ENCODE measurements around the gene PEAR1.

Gene PEAR1

DNA sequence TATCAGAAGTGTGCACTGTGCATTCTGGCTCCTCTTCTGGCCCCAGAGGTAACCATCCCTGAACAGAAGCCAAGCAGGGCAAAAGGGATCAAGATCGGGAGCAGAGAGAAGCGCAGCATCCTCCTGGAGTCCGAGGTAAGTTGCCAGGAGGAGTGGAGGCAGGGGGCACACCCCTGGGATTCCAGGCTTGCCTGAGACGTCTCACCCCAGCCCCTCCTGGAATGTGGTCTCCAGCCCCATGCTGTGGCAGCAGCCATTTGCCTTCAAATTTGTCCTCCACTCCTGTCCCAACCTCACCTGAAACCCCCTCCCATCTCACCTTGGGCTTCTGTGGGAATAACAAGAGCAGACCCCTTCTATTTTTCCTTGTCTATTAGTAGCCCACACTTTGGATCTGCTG is 37.0 kb downstream of the PEAR1 start:
- Histone ChIP-seq H2AFZ (ENCODE audit: low read length, unreplicated experiment) (no peak overlapping the region), H3K4me3 (ENCODE audit: low read depth, low read length) (no peak overlapping the region), H3K27ac (ENCODE audit: low read depth, low read length) (no peak overlapping the region), H3K79me2 (ENCODE audit: control insufficient read depth, insufficient read depth, low read length, unreplicated experiment) (no peaks in the 10 kb centered on the region), H3K36me3 (ENCODE audit: insufficient read depth, low read length) (no peaks in the 10 kb centered on the region), H3K4me1 (ENCODE audit: control insufficient read depth, insufficient read depth, low read length, unreplicated experiment) (peaks cover 9% of the 10 kb centered on the region), H3K27me3 (ENCODE audit: insufficient read depth, low read length) (no peaks in the 10 kb centered on the region)

GRCh38 chr1:156931211-156931952 is 37.9 kb downstream of the PEAR1 start:
- H3K4me1 ChIP-seq (ENCODE audit: control insufficient read depth, insufficient read depth, low read length, unreplicated experiment), result no peaks in the 10 kb centered on the region
- no peaks in the 10 kb centered on the region for H3K27me3 ChIP-seq (ENCODE audit: insufficient read depth, low read length)
- H2AFZ ChIP-seq (ENCODE audit: low read length, unreplicated experiment), result no peak overlapping the region
- H3K79me2 ChIP-seq (ENCODE audit: control insufficient read depth, insufficient read depth, low read length, unreplicated experiment), result no peaks in the 10 kb centered on the region
- H3K27ac ChIP-seq (ENCODE audit: low read depth, low read length), result no peak overlapping the region
- H3K4me3 ChIP-seq (ENCODE audit: low read depth, low read length), result no peak overlapping the region
- no peaks in the 10 kb centered on the region for H3K36me3 ChIP-seq (ENCODE audit: insufficient read depth, low read length)

GRCh38 chr1:156931974-156932710 is 38.6 kb downstream of the PEAR1 start:
- Histone ChIP-seq H3K79me2 (ENCODE audit: control insufficient read depth, insufficient read depth, low read length, unreplicated experiment) (no peaks in the 10 kb centered on the region), H3K36me3 (ENCODE audit: insufficient read depth, low read length) (no peaks in the 10 kb centered on the region), H3K4me1 (ENCODE audit: control insufficient read depth, insufficient read depth, low read length, unreplicated experiment) (no peaks in the 10 kb centered on the region), H2AFZ (ENCODE audit: low read length, unreplicated experiment) (no peak overlapping the region), H3K27me3 (ENCODE audit: insufficient read depth, low read length) (no peaks in the 10 kb centered on the region), H3K4me3 (ENCODE audit: low read depth, low read length) (no peak overlapping the region), H3K27ac (ENCODE audit: low read depth, low read length) (no peak overlapping the region)

DNA sequence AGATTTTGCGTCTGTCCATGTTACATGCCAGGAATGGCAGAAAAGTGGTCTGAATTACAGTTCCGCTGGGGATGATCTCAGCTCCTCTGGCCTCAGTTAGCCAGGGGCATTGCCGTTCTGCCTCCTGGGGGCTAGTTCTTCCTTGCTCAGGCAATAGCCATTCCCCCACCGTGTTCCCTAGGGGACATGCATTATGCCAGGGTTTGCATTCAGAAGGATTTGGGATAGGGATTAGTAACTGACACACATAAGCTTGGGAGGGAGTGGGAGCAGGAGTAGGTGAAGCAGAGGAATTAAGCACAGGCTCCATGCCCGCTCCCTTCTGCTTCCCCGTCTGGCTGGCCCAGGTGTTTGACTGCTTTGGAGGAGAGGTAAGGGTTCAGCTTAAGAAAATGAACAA is 39.6 kb downstream of the PEAR1 start:
- Histone ChIP-seq H3K36me3 (ENCODE audit: insufficient read depth, low read length) (no peaks in the 10 kb centered on the region), H3K27me3 (ENCODE audit: insufficient read depth, low read length) (no peaks in the 10 kb centered on the region), H2AFZ (ENCODE audit: low read length, unreplicated experiment) (no peak overlapping the region), H3K4me3 (ENCODE audit: low read depth, low read length) (no peak overlapping the region), H3K79me2 (ENCODE audit: control insufficient read depth, insufficient read depth, low read length, unreplicated experiment) (no peaks in the 10 kb centered on the region), H3K27ac (ENCODE audit: low read depth, low read length) (no peak overlapping the region), H3K4me1 (ENCODE audit: control insufficient read depth, insufficient read depth, low read length, unreplicated experiment) (no peaks in the 10 kb centered on the region)

- Histone ChIP-seq H3K4me1 (ENCODE audit: control insufficient read depth, insufficient read depth, low read length, unreplicated experiment) (no peaks in the 10 kb centered on the region), H3K27me3 (ENCODE audit: insufficient read depth, low read length) (no peaks in the 10 kb centered on the region), H3K27ac (ENCODE audit: low read depth, low read length) (no peak overlapping the region), H3K4me3 (ENCODE audit: low read depth, low read length) (no peak overlapping the region), H3K36me3 (ENCODE audit: insufficient read depth, low read length) (no peaks in the 10 kb centered on the region; the same call in 1 of the 2 replicates), H3K79me2 (ENCODE audit: control insufficient read depth, insufficient read depth, low read length, unreplicated experiment) (no peaks in the 10 kb centered on the region), H2AFZ (ENCODE audit: low read length, unreplicated experiment) (no peak overlapping the region)
Observed at GRCh38 chr1:156935505-156936128, 42.1 kb downstream of the PEAR1 start.

GRCh38 chr1:156936191-156936590 is 42.7 kb downstream of the PEAR1 start:
- no peaks in the 10 kb centered on the region for H3K79me2 ChIP-seq (ENCODE audit: control insufficient read depth, insufficient read depth, low read length, unreplicated experiment)
- no peak overlapping the region for H3K27ac ChIP-seq (ENCODE audit: low read depth, low read length)
- H3K4me1 ChIP-seq (ENCODE audit: control insufficient read depth, insufficient read depth, low read length, unreplicated experiment), result no peaks in the 10 kb centered on the region
- H2AFZ ChIP-seq (ENCODE audit: low read length, unreplicated experiment), result no peak overlapping the region
- H3K27me3 ChIP-seq (ENCODE audit: insufficient read depth, low read length), result no peaks in the 10 kb centered on the region
- H3K36me3 ChIP-seq (ENCODE audit: insufficient read depth, low read length), result no peaks in the 10 kb centered on the region; the same call in 1 of the 2 replicates
- H3K4me3 ChIP-seq (ENCODE audit: low read depth, low read length), result no peak overlapping the region

DNA sequence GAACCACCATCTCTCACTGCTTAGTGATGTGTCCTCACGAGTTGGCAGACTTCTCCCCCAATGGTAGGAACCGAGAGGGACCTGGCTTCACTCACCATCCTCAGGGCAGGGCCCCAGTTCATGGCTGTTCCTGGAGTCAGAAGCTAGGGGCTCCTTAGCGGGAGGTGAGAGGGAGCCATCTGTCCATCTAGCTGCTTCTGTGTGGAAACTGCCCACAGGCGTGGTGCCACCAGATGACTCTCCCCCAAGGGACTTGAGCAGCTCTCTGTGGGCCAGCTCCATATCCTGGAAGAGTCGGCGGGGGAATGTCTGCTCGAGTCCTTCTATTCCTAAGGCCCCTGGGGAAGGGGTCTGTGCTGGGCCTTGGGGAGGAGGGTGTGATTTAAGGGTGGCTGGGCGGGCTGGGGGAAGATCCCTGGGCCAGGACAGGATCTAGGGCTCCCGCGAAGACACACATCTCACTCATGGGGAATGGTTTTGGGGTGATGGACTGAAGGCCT is 43.3 kb downstream of the PEAR1 start:
- Histone ChIP-seq H3K27ac (ENCODE audit: low read depth, low read length) (no peak overlapping the region), H3K27me3 (ENCODE audit: insufficient read depth, low read length) (no peaks in the 10 kb centered on the region), H3K4me3 (ENCODE audit: low read depth, low read length) (no peak overlapping the region), H3K36me3 (ENCODE audit: insufficient read depth, low read length) (no peaks in the 10 kb centered on the region; the same call in 1 of the 2 replicates), H3K79me2 (ENCODE audit: control insufficient read depth, insufficient read depth, low read length, unreplicated experiment) (no peaks in the 10 kb centered on the region), H2AFZ (ENCODE audit: low read length, unreplicated experiment) (no peak overlapping the region), H3K4me1 (ENCODE audit: control insufficient read depth, insufficient read depth, low read length, unreplicated experiment) (no peaks in the 10 kb centered on the region)

DNA sequence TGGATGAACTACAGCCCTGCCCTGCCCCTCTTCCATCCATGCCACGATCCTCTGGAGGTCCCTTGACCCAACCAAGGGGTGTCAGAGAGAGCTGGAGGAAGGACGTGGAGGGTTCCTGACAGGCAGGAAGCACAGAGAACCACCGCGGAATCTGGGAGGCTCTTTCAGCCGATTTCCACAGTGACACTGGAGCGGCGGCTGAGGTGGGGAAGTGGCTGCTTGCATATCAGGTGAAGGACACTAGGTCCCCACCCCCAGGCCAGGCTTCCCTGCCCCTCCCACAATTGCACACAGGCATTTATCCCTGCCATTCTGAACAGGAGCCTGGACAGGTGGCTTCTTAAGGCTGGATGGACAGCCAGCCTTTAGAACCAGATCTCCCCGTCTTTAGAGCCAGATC is 44.4 kb downstream of the PEAR1 start:
- Histone ChIP-seq H3K27me3 (ENCODE audit: insufficient read depth, low read length) (no peaks in the 10 kb centered on the region), H3K4me1 (ENCODE audit: control insufficient read depth, insufficient read depth, low read length, unreplicated experiment) (no peaks in the 10 kb centered on the region), H3K4me3 (ENCODE audit: low read depth, low read length) (no peak overlapping the region), H3K36me3 (ENCODE audit: insufficient read depth, low read length) (no peaks in the 10 kb centered on the region; the same call in 1 of the 2 replicates), H2AFZ (ENCODE audit: low read length, unreplicated experiment) (no peak overlapping the region), H3K27ac (ENCODE audit: low read depth, low read length) (no peak overlapping the region), H3K79me2 (ENCODE audit: control insufficient read depth, insufficient read depth, low read length, unreplicated experiment) (no peaks in the 10 kb centered on the region)

GRCh38 chr1:156938813-156939212 is 45.3 kb downstream of the PEAR1 start:
- Histone ChIP-seq H3K79me2 (ENCODE audit: control insufficient read depth, insufficient read depth, low read length, unreplicated experiment) (no peaks in the 10 kb centered on the region), H3K4me3 (ENCODE audit: low read depth, low read length) (no peak overlapping the region), H3K27me3 (ENCODE audit: insufficient read depth, low read length) (no peaks in the 10 kb centered on the region), H2AFZ (ENCODE audit: low read length, unreplicated experiment) (no peak overlapping the region), H3K36me3 (ENCODE audit: insufficient read depth, low read length) (peaks cover 5% of the 10 kb centered on the region; the same call in 1 of the 2 replicates), H3K4me1 (ENCODE audit: control insufficient read depth, insufficient read depth, low read length, unreplicated experiment) (no peaks in the 10 kb centered on the region), H3K27ac (ENCODE audit: low read depth, low read length) (no peak overlapping the region)

GRCh38 chr1:156939786-156940334 is 46.3 kb downstream of the PEAR1 start:
- H3K27me3 ChIP-seq (ENCODE audit: insufficient read depth, low read length), result no peaks in the 10 kb centered on the region
- no peak overlapping the region for H3K4me3 ChIP-seq (ENCODE audit: low read depth, low read length)
- H3K4me1 ChIP-seq (ENCODE audit: control insufficient read depth, insufficient read depth, low read length, unreplicated experiment), result no peaks in the 10 kb centered on the region
- H3K36me3 ChIP-seq (ENCODE audit: insufficient read depth, low read length), result peaks cover 7% of the 10 kb centered on the region; the same call in 1 of the 2 replicates
- no peak overlapping the region for H3K27ac ChIP-seq (ENCODE audit: low read depth, low read length)
- no peak overlapping the region for H2AFZ ChIP-seq (ENCODE audit: low read length, unreplicated experiment)
- H3K79me2 ChIP-seq (ENCODE audit: control insufficient read depth, insufficient read depth, low read length, unreplicated experiment), result no peaks in the 10 kb centered on the region

Measured in ACC112 (cell line).